ENCODE measurements around the gene CYP4F22. TPM values are rescaled to one million over a fixed set of nuclear protein-coding genes. Genes with fewer than 3 reads are reported as not detected.
"Not testable (repeated sequence)": the region's sequence is repeated elsewhere in the genome, so short reads cannot be mapped to it uniquely, and the experiment has no call there.

CYP4F22 gene
- total RNA-seq, 1 experiment from 2014 or later: 78.3 TPM

DNA sequence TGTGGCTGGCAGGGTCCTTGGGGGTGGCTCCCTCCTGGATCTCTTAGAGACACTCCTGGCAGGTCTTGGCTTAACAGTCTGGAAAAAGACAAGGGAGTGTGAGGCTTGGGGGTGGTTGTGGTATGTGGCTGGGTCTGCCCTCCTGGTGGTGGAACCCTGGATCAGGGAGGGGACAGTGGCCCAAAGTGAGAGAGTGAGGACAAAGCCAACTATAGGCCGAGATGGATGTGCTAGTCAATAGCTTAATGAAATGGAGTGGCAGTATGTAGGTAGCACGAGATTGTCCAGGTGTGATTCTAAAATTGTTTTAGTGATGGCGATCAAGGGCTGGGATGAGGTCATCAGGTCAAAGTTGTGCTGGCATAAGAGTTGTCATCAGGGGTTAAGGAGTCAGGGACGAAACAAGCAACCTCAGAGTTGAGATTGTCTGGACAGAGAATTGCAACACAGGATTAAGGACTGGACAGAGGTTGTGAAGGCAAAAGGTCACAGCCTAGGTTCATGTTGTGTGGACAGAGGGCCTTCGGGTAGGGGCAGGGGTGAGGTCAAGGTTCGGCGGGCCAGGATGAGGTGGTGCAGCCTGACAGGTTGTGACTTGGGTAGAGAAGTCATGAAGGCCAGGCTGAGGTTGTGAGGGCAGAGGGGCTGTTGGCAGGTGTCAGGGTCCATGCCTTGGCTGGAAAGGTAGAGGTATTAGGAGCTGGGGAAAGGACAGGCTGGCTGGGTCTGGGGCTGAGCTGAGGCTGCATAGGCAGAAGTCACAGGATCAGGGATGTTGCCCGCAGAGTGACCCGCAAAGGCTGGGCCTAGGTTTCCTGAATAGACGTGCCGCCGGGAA, 39.4 kb upstream of the CYP4F22 start:
- no peak for TF ChIP-seq EZH2 (IDR thresholded peaks at IDR 0.05; ENCODE audit: borderline replicate concordance, low read depth, low read length, poor library complexity, severe bottlenecking)
- TF ChIP-seq, protein P1, sequence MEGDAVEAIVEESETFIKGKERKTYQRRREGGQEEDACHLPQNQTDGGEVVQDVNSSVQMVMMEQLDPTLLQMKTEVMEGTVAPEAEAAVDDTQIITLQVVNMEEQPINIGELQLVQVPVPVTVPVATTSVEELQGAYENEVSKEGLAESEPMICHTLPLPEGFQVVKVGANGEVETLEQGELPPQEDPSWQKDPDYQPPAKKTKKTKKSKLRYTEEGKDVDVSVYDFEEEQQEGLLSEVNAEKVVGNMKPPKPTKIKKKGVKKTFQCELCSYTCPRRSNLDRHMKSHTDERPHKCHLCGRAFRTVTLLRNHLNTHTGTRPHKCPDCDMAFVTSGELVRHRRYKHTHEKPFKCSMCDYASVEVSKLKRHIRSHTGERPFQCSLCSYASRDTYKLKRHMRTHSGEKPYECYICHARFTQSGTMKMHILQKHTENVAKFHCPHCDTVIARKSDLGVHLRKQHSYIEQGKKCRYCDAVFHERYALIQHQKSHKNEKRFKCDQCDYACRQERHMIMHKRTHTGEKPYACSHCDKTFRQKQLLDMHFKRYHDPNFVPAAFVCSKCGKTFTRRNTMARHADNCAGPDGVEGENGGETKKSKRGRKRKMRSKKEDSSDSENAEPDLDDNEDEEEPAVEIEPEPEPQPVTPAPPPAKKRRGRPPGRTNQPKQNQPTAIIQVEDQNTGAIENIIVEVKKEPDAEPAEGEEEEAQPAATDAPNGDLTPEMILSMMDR (conservative IDR thresholded peaks at IDR 0.05; ENCODE audit: low read depth, low read length): no peak
- H3K27me3 ChIP-seq (replicated peaks; ENCODE audit: insufficient read depth, low read depth, low read length, poor library complexity): no peaks in the 10 kb centered on the region
- H3K27ac ChIP-seq (ENCODE audit: low read depth, low read length, poor library complexity, severe bottlenecking): peak overlapping the region; percentile 79
- no peak for DNase-seq (ENCODE audit: low spot score)
- H3K9me3 ChIP-seq (ENCODE audit: low read depth, low read length, poor library complexity, severe bottlenecking): no peaks in the 10 kb centered on the region
- peaks cover 14% of the 10 kb centered on the region for H3K4me1 ChIP-seq (ENCODE audit: insufficient read depth, low read length, poor library complexity, severe bottlenecking)
- H3K4me3 ChIP-seq (ENCODE audit: low read depth, low read length, poor library complexity, severe bottlenecking): peak overlapping the region; percentile 52
- intact Hi-C loops (cut with micrococcal nuclease; ENCODE audit: unreplicated experiment): no loop called here
- ChIA-PET POLR2A (ENCODE audit: low non-redundant PET) (no interaction called here), CTCF (no interaction called here)
- no peaks in the 10 kb centered on the region for H3K36me3 ChIP-seq (ENCODE audit: insufficient read depth, low read length, poor library complexity, severe bottlenecking)
- TSS peak; percentile 70 for BruUV-seq (replicated peaks)

DNA sequence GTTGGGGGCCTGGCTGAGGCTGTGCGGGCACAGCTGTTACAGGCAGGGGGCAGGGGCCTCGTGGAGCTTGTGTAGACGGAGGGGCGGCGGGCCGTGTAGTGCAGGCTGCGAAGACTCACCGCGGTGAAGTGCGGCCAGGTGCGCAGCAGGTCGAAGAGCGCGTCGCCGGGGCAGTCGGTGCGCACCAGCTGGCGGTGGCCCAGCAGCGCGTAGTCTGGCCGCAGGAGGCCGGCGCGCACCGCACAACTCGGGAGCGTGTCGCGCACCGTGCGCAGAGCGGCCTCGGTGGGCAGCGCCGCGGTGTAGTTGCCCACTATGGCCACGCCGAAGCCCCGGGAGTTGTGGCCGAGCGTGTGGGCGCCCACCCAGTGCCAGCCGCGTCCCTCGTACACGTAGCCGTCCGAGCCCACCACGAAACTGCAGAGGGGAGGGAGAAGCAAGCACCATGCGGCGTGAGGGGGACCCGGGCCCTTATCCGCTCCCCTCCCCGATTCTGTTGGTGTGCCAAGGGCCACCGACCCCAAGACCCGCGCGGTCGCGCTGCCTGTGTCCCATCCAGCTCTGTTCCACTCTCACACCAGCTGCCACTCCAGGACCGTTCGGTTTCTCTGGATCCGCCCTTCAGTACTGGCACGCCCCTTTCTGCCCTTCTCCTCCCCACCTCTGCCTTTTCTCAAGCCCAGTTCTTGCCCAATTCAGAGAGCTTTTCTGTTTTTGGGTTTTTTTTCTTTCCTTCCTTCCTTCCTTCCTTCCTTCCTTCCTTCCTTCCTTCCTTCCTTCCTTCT, 38.6 kb upstream of the CYP4F22 start:
- peak; percentile 84 for DNase-seq (ENCODE audit: low spot score)
- no peaks in the 10 kb centered on the region for H3K9me3 ChIP-seq (ENCODE audit: low read depth, low read length, poor library complexity, severe bottlenecking)
- H3K27me3 ChIP-seq (replicated peaks; ENCODE audit: insufficient read depth, low read depth, low read length, poor library complexity): no peaks in the 10 kb centered on the region
- H3K4me1 ChIP-seq (ENCODE audit: insufficient read depth, low read length, poor library complexity, severe bottlenecking): peaks cover 14% of the 10 kb centered on the region
- ChIA-PET POLR2A (ENCODE audit: low non-redundant PET) (no interaction called here), CTCF (interaction anchor here (0.6 kb wide), 1 partner anchor 50 kb away, joined by 6 read pairs; no protein-coding TSS in a partner anchor)
- H3K36me3 ChIP-seq (ENCODE audit: insufficient read depth, low read length, poor library complexity, severe bottlenecking): no peaks in the 10 kb centered on the region
- intact Hi-C loops (cut with micrococcal nuclease; ENCODE audit: unreplicated experiment): loop anchor here (1.0 kb wide), 1 partner anchor 32 kb away; no protein-coding TSS in a partner anchor
- no peak for TF ChIP-seq EZH2 (IDR thresholded peaks at IDR 0.05; ENCODE audit: borderline replicate concordance, low read depth, low read length, poor library complexity, severe bottlenecking)
- TF ChIP-seq, protein P1 (conservative IDR thresholded peaks at IDR 0.05; ENCODE audit: low read depth, low read length): no peak
- H3K4me3 ChIP-seq (ENCODE audit: low read depth, low read length, poor library complexity, severe bottlenecking): peak overlapping the region; percentile 52
- peak overlapping the region; percentile 79 for H3K27ac ChIP-seq (ENCODE audit: low read depth, low read length, poor library complexity, severe bottlenecking)
- BruUV-seq (replicated peaks): no TSS peak

DNA sequence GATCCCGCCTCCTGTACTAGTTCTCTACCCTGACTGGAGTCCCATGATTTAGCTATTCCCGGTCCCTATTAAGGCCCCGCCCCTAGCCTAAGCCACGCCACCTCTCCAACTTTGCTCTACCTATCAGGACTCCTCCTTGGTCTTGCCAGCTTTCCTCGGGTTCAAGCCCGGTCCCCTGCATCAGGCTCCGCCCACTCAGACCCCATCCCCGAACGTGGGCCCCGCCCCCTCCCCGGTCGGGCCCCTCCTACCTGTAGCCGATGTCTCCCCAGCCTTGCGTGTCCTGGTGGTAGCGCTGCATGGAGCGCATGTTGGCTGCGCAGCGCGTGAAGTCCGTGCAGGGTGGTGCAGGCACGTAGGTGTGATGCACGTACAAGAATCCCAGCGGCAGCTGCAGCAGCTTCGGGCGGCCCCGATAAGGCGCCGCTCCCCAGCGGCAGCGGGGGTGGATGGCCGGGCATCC, 36.7 kb upstream of the CYP4F22 start:
- POLR2A ChIA-PET (ENCODE audit: low non-redundant PET): no interaction called here
- TF ChIP-seq, protein P1 (conservative IDR thresholded peaks at IDR 0.05; ENCODE audit: low read depth, low read length): no peak
- TF ChIP-seq EZH2 (IDR thresholded peaks at IDR 0.05; ENCODE audit: borderline replicate concordance, low read depth, low read length, poor library complexity, severe bottlenecking): no peak
- Histone ChIP-seq H3K9me3 (ENCODE audit: low read depth, low read length, poor library complexity, severe bottlenecking) (no peaks in the 10 kb centered on the region), H3K4me1 (ENCODE audit: insufficient read depth, low read length, poor library complexity, severe bottlenecking) (peaks cover 14% of the 10 kb centered on the region), H3K27ac (ENCODE audit: low read depth, low read length, poor library complexity, severe bottlenecking) (no peak overlapping the region), H3K4me3 (ENCODE audit: low read depth, low read length, poor library complexity, severe bottlenecking) (no peak overlapping the region), H3K27me3 (replicated peaks; ENCODE audit: insufficient read depth, low read depth, low read length, poor library complexity) (no peaks in the 10 kb centered on the region), H3K36me3 (ENCODE audit: insufficient read depth, low read length, poor library complexity, severe bottlenecking) (no peaks in the 10 kb centered on the region)
- CTCF ChIA-PET: no interaction called here
- no TSS peak for BruUV-seq (replicated peaks)
- DNase-seq (ENCODE audit: low spot score): no peak
- intact Hi-C loops (cut with micrococcal nuclease; ENCODE audit: unreplicated experiment): no loop called here

DNA sequence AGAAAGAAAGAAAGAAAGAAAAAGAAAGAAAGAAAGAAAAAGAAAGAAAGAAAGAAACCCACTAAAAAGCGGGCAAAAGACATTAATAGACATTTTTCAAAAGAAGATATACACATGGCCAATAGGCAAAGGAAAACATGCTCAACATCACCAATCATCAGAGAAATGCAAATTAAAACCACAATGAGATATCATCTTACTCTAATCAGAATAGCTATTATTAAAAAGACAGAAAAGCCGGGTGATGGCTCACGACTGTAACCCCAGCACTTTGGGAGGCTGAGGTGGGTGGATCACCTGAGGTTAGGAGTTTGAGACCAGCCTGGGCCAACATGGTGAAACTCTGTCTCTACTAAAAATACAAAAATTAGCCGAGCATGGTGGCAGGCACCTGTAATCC, 34.5 kb upstream of the CYP4F22 start:
- BruUV-seq (replicated peaks); CTCF ChIA-PET; H3K27me3 ChIP-seq (replicated peaks; ENCODE audit: insufficient read depth, low read depth, low read length, poor library complexity); H3K9me3 ChIP-seq (ENCODE audit: low read depth, low read length, poor library complexity, severe bottlenecking); POLR2A ChIA-PET (ENCODE audit: low non-redundant PET); H3K4me3 ChIP-seq (ENCODE audit: low read depth, low read length, poor library complexity, severe bottlenecking); H3K4me1 ChIP-seq (ENCODE audit: insufficient read depth, low read length, poor library complexity, severe bottlenecking); intact Hi-C loops (cut with micrococcal nuclease; ENCODE audit: unreplicated experiment); H3K36me3 ChIP-seq (ENCODE audit: insufficient read depth, low read length, poor library complexity, severe bottlenecking); DNase-seq (ENCODE audit: low spot score): not testable (repeated sequence)
- H3K27ac ChIP-seq (ENCODE audit: low read depth, low read length, poor library complexity, severe bottlenecking): peak overlapping the region; percentile 51
